Lung microvascular endothelial cell (primary cell): ENCODE data around the gene PDE3A. TPM values are rescaled to one million over a fixed set of nuclear protein-coding genes. Genes with fewer than 3 reads are reported as not detected.
A peak's percentile ranks its signal among the peaks of the same experiment; 100 is the strongest.

Source experiments
- DNase-seq, 2 donors: peaks; one replicate each; pipeline versions ENCODE4 v3.0.0 to v3.0.0-alpha.2; 2010; ENCODE audit warnings: low read depth in 2 of 2
- total RNA-seq: library from RNA; depleted of rRNA; stranded (reverse); fragments of >200 nt; gene quantifications from 2 replicates; pipeline ENCODE4 v1.2.1, GENCODE V29; 2014

Gene PDE3A
- total RNA-seq, 1 donor from 2014 or later: 2.0 TPM

DNA sequence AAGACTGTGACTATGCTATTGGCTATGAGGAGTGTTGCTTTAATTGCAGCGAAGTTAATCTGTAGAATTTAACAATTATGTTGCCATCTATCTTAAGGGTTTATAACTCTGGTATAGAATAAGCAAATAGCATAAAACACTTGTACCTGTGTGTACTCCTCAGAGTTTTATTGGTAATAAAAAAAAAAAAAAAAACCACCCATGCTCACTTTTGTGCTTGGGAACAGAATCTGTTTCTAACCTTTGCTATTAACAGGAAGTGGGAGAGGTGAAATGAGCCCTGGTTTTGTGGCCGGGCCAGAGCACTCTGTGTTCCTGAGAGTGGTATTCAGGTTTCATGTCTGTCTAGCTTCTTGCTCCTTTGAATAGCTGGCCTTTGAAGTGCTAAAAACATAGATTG is 53.1 kb downstream of the PDE3A start:
- no peak for DNase-seq

DNA sequence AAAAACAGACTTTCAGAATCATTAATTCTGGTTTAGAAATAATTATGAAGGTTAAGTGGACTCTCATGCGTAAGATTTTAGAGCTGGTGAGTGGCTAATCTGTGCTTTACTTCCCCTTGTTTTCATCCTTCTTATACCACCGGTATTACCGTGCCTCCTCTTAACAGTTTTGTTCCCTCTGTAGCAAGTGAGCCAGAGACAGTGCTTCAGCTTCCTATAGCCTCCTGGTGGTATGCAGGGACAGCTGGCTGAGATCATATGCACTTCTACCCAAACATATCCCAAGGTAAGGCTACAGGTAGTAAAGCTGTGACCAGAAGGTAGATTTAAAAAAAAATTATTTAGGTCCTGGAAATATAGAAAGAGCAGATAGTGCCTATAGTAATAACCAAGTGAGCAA is 55.2 kb downstream of the PDE3A start:
- DNase-seq: no peak

DNA sequence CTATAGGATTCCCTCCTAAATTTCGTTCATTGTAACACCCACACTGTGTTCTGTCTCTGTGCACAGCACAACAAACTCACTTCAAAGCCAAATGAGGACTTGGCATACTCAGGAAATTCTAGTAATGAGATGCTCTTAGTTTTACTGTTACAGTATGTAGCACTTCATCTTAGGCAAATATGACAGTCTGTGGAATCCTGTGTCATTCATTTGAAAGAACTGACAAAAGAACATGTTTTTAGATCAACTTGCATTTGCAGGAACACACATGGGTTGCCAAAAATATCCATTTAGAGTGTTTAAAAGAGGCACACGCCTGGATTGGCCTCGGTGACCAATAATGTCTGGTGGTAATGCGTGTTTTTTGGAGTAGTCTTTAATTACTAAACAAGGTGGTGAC is 56.5 kb downstream of the PDE3A start:
- no peak for DNase-seq

DNA sequence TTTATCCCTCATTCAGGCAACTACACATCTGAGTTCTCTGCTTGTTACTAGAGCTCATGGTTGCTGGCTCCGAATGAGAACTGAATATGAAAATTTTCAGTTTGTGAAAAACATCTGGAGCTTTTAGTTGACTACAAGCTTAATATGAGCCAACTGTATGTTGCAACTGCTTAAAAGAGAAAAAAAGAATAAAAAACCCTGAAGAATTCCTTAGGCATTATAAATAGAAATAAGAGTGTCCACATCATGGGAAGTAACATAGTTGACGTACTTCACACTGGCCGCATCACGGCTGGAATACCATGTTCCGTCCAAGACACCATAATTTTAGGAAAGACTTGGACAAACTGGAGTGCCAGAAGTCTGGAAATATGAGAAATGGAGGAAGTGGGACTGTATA is 57.9 kb downstream of the PDE3A start:
- no peak for DNase-seq

DNA sequence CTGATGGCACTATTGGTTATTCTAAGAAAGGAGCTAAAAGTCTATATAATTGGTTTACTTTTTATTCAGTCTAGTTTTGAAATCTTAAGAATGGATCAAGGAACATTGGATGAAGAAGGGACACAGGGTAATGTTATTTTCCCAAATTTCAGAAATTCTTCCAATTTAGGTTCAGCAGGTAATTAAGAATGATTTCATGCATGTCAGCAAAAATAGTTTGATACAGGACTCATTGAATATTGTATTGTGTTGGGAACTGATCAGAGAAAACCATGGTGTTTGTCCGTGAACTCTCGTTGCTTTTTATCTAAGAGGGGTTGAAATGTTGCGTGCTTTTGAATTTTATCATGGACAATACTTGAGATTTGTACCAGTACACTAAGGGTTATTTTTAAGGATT is 58.6 kb downstream of the PDE3A start:
- no peak for DNase-seq

DNA sequence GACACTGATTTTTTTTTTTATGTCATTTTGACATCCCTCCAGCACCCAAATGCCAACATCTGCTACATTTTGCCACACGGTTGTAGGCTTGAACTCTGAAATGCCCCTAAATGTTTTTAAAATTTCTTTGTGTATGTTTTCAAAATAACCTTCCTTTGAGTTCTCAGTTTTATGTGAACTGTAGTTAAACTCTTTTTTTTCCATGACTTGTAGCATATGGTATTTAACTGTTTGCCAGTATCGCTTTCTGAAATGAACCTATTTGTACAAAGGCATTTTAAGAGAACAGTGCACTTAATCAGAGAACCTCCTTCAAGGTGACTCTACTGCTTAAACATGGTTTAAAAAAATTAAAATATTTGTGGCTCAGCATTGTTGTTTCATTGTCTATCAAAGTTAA is 61.5 kb downstream of the PDE3A start:
- no peak for DNase-seq

DNA sequence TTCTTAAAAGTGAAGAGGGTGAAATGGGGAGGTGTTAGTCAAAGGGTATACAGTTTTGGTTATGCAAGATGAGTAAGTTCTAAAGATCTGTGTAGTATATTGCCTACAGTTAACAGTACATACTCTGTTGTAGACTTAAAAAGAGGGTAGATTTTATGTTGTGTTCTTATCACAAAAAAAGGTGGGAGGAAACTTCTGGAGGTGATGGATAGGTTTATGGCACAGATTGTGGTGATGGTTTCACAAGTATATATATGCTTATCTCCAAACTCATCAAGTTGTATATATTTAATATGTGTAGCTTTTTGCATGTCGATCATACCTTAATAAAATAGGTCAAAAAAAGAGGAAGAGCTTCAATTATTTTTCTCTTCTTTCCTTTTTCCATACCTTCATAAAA is 64.0 kb downstream of the PDE3A start:
- DNase-seq: no peak

DNA sequence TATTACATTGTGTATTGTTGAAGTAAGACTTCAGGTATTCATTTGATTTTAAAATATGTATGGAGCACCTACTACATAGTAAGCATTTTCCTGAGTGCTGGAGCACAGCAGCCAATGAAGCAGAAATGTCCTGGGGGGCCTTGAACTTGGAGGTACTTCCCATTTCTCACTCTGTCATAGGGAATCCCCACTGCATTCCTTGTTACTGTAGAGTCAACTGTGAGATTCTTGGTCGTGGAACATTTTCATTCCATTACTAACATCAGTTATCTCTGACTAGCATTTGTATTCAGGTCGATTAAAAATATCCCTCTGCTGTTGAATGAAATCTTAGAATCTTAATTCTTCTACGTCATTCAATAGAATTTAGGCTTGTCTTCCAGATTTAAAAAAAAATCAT is 66.7 kb downstream of the PDE3A start:
- DNase-seq: peak in 1 of 2 donors; percentile 28

DNA sequence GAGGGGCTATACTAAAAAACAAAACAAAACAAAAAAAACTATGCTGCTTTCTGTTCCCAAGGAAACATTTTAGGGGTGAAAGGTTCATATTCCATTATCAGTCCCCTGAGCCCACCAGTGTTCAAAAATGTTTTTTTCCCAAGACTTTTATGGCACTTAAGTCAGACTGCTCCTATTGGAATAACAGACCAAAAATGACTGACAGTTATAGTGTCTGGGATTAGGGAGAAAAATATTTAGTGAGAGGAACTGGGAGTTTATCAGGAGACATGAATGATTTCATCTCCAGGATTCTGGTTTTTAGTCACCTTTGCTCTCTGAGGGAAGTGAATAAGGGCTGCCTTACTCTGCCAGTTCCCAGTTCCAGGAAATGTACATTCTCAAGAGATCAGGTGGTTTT is 68.0 kb downstream of the PDE3A start:
- peak in 1 of 2 donors; percentile 77 for DNase-seq

DNA sequence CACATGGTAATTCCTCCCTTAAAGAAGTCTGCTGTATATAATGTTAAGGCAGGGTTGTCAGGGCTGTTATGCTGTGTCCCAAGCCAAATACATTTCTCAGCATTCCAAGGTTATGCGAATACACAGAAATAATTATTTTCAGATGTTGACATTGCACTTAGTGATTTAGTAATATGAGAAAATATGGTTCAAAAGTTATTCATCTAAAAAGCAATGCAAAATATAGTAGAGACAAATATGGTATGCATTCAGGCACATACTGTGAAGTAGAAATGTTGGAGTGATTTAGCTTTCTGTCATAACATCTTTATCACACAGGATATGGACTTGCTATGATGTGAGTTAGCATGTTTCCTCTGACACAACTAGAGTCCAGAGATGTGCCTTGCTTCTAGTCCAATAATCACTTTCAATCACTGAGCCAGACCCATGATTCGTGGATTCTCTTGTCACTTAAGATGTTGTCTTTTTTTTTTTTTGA is 70.0 kb downstream of the PDE3A start:
- peak; percentile 16 to 65 for DNase-seq

DNA sequence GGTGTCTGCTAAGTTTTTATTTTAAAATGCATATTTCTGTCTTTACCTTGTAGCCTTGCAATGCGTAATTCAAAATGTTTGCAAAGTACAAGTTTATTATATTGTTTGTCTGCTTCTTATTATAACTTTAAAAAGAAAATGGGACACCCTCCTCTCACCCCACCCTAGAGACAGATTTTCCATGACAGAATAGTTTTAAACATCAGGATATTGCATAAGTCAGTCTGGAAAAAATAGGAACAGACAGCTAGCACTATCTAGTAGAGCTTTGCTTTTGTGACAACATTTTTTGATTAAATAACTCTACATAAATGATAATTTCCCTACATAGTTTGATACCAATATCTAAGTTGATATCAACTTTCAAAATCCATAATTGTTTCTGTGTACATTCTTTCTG is 71.3 kb downstream of the PDE3A start:
- DNase-seq: peak in 1 of 2 donors; percentile 34

DNA sequence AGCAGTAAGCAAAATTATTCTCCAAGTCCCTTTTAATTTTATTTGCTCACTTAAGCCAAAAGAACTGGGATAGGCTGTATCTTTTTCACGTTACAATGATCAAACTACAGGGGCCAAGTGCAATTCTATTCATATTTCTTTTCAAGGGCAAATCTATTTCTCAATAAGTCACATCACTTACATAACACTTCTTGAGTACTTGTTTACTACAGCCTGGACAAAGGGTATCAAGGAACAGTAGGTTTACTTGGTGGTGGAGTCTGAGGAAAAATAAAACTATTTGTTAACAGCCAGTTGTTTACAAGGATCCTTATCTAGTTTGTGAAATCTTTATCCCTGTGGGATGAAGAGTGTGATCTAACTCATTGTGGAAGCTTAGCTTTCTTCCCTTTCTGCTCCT is 72.1 kb downstream of the PDE3A start:
- DNase-seq: no peak

DNA sequence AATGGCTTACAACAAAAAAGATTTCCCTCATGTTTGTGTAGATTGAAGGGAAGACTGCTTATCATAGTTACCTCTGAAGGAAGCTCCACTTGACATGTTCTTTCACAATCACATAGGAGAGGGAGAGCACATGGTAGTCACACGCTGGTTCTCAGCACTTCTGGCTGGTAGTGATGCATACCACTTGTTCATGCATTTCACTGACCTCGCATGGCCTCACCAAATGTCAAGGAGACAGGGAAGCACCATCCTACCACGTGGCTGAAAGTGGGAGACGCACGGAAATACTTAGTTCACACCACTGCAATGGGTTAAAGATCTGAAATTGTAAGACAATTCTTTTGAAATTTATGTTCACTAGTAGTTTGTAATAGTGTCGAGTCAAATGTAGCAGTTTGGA is 74.0 kb downstream of the PDE3A start:
- DNase-seq: no peak

DNA sequence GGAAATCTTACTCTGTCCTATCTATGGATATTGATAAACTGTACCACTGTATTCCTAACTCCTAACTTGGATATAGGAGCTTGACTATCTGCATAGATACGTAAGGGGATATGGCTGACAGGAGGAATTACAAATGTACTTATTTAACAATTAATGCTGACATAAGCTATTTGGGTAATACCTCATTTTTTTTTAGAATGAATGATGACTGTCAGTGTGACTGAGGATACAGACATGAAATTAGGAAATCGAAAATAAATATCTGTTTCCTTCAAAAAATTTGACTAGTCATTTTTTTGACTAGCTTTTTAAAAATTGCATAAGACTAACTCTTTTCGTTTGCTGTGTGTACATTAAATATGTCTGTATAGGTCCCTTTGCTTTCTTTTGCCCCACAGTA is 74.9 kb downstream of the PDE3A start:
- no peak for DNase-seq

DNA sequence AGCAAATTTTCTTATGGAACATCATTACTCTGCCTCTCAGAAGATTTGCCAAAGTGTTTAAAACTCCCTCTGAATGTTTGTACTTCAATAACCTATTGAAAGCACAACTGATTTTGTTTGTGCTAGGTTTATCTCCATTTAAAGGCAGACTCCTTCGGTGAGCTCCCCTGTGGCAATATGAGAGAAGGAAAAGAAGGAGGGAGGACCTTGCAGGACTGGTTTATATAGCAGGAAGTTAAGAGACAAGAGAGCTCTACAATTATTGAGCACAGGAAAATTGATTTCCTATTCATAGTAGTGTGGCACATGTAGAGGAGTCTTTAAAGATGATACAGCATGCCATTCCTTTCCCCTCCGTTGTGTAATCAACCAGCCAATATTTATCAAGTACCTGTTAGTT is 75.5 kb downstream of the PDE3A start:
- DNase-seq: no peak

DNA sequence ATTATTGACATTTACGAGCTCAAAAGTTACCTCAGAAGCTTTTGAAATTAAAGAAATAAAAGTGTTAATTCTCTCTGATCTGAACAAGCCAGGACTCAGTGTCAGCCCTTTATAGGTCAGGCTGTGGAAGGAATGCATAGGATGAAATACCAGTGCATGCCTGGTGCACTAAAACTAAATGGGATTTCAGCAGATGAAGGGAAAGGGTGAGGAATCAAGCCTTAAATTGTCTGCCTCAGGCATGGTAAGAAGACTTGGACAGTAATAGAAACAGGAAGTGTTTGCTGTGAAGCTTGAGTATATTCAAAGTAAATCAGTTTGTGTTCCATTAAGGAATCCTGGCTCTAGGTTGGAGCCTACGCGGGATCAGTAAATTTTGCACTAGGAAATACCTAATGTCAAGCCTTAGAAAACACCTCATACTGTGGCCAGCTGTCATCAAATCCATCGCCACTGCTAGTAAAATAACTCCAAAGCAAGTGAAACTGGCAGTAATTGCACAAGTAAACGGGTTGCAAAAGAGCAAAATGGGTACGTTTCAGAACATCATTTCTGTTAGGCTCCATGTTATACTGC is 76.3 kb downstream of the PDE3A start:
- no peak for DNase-seq

DNA sequence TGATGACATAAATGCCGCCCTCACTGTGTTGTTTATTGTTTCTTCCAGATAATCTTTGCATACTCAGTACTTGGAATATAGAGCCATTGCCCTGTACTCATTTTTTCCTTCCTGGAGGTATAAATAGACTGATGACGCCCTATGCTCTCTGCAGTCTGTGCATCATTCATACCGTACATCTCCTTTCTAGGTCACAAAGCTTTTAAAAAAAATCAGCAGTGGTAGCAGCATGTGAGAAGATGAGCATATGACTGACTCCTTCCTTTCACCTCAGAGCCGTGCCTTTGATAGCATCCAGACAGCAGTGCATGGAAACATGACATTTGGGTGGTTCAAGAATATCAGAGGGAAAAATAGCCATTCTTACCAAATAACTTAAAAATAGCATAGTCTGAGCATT is 77.3 kb downstream of the PDE3A start:
- DNase-seq: peak; percentile 9 to 46

DNA sequence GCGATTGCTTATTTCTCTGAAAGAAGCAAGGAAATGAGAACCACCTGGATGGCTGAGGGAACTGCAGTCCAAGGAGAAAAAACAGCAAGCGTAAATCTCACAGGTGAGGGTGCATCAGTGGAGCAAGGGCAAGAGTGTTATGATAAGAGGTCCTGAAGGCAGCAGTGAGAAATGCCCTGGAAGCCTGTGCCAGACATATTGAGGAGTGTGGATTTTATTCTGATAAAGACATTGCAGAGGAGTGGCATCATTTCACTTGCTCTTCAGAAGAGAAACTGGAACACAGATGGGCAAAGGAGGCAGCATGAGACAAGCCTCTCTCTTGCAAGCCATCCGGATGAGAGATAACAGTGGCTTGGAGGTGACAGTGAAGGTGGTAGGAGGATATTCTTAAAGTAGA is 78.5 kb downstream of the PDE3A start:
- DNase-seq: no peak

DNA sequence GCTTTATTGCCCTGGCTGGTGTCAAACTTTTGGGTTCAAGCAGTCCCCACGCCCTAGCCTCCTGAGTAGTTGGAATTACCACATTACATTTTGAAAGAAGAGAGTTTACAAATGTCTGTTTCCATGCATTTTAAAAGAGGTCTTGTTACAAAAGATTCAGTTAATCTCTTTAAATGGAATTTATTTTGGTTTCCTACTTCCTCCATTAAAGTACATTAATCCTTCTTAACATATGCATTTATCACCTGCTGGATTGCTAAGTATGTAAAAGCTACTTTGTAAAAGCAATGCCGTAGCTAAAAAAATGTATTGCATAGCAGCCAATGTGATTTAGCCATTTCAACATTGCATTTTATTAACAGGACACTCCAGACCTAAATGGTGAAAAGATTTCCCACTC is 80.4 kb downstream of the PDE3A start:
- DNase-seq: no peak

DNA sequence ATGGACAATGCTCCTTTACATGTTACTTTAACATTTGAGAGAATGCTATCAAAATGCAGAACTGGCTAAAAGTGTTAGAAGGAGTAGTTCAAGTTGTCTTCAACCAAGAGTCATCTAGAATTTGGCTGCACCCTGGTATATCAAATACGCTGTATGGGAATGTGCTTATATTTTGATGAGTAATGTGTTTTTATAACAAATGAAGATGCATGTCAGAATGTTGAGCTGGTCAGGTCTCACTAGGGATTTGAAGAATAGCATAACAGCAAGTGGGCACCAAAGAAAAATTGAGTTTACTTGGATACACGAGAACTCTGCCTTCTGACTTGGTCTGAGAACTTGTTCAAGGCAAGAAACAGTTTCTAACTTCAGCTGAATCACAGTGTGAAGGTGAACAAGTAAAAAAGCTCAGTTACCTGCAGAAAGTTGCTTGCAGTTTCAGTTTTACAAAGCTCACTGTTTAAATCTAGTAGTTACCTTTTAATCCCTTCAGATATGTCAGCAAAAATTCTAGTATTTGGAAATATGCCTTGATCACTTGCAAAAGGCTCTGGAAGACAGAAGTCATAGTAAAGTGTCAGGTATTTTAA is 82.3 kb downstream of the PDE3A start:
- no peak for DNase-seq

DNA sequence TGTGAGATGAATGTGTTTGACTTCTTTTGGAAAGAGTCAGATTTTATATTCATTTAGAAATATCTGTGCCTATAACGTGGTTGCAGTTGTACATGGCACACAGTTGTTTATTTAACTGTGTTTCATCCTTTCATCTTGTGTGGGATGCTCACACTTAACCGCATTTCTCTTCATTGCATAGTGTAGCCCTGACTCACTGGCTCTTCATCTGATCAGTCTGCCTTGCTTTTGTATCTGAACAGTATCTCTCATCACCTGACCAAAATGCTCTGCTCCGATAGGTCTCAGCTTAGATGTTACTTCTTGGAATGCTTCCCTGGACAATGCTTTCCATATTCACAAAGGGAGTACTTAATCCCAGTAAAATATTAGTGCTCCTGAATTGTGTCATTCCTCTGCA is 83.4 kb downstream of the PDE3A start:
- no peak for DNase-seq

DNA sequence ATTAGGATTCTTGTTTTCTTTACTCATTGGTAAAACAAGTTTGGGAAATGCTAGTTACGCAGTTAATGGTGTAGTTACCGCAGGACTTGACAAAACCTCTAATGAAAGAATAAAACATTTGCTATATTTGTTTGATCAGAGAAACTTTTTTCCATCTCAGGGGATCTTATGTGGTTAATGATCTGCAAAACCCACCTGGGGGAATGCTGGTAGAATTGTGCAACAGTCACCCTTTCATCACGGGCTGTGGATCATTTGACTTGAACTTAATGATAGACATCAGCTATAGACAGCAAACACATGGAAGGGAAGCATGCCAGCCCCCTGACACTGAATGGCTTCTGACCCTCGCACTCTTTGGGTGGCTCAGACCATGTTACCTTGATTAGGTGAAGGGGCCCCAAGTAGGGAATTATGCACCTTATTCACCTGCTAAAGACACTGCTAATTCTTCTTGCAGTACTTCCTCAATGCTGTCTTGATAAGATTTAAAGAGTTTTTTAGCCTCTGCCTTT is 84.2 kb downstream of the PDE3A start:
- DNase-seq: no peak

DNA sequence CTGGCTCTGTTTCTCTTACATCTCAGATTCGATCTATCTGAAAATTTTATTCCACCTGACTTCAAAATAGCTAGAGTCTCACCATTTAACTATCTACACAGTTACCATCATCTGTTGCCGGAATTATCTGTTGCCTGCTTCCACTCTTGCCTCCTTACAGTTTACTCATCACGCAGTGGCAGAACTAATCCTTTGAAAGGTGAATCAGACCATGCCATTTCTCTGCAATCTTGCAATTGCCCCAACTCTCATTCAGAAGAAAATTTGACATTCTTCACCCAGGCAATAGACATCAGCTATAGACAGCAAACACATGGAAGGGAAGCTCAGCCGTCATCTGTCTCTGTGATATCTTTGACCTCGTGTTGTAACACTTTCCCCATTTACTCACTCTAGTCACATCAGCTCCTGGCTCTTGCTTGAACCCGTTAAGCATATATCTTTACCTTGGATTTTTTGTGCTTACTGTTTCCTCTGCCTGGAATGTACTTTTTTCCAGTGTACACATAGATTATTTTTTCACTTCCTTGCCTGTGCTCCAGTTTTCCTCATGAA is 85.5 kb downstream of the PDE3A start:
- no peak for DNase-seq
